ENCODE data around the gene LDLRAD3.
"Not testable (repeated sequence)": the region's sequence is repeated elsewhere in the genome, so short reads cannot be mapped to it uniquely, and the experiment has no call there.

Gene LDLRAD3, protein sequence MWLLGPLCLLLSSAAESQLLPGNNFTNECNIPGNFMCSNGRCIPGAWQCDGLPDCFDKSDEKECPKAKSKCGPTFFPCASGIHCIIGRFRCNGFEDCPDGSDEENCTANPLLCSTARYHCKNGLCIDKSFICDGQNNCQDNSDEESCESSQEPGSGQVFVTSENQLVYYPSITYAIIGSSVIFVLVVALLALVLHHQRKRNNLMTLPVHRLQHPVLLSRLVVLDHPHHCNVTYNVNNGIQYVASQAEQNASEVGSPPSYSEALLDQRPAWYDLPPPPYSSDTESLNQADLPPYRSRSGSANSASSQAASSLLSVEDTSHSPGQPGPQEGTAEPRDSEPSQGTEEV

DNA sequence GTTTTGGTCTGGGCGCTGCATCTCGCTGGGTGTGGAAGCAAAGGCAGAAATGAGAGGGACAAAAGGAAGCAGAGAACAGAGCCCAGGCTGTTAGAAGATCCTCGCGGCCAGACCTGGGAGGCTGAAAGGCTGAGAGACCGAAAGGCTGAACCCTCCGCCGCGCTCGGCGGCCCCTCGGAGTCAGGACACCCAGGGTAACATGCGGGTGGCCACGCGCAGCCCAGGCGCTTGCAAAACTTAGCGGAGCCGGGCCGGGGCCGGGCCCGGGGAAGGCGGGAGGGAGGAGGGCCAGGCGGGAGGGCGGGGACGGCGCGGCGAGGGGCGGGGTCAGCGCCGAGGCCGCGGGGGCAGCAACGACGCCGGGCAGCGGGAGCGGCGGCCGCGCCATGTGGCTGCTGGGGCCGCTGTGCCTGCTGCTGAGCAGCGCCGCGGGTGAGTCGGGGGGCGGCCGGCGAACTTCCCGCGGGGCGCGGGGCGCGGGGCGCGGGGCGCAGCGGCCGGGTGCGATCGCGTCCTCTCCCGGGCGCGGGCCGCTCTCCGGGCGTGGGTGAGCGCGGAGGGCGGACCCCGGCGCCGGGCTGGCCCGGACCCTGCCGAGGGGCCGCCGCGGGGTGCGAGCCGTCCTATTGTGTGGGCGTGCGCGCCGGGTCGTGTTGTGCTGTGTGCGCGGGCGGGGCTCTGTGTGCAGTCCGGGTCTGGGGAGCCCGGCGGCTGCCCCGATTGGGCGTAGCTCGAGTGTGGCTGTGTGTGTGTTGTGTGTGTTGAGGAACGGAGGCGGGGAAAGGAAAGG lies at the start of gene LDLRAD3:
TSS of gene LDLRAD3 (plus strand) at position 350 of the 790 bp plus-strand sequence. CDS start at position 387, 37 bp downstream.
- DNase-seq, result peak in 1 of 2 donors; percentile 22

- no peak for DNase-seq
Measured at GRCh38 chr11:35897019-35897418, 46.8 kb upstream of the LDLRAD3 start.

DNA sequence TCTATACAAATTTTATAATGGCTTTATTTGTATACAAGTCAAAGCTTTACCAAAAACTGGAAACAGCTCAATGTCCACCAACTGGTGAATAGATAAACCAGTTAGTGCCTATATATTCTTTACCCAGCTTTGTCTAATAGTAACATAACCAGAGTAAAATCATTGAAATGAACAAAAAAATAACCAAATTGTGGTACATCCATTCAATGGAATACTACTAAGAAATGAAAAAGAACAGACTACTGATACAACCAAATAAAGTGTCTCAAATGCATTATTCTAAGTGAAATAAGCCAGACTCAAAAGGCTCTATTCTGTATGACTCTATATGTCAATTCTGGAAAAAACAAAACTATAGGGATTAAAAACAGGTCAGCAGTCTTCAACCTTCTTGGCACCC lies 40.9 kb upstream of the LDLRAD3 start:
- no peak for DNase-seq

- DNase-seq, result no peak
Measured at GRCh38 chr11:35905646-35906276, 38.1 kb upstream of the LDLRAD3 start.

- no peak for DNase-seq
Measured at GRCh38 chr11:35906277-35906661, 37.6 kb upstream of the LDLRAD3 start.

- no peak for DNase-seq
Measured at GRCh38 chr11:35906681-35907080, 37.2 kb upstream of the LDLRAD3 start.

GRCh38 chr11:35907648-35908431 lies 36.0 kb upstream of the LDLRAD3 start:
- DNase-seq, result no peak

DNA sequence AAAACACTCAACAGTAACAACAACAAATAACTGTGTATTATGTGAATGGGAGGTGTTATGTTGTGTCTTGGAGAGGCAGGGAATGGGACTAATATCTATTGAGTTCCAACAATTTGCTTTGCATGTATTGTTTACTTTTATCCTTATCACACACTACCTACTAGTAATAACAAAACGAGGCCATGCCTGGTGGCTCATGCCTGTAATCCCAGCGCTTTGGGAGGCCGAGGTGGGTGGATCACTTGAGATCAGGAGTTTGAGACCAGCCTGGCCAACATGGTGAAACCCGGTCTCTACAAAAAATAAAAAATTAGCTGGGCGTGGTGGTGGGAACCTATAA lies 35.5 kb upstream of the LDLRAD3 start:
- DNase-seq, result not testable (repeated sequence)

DNA sequence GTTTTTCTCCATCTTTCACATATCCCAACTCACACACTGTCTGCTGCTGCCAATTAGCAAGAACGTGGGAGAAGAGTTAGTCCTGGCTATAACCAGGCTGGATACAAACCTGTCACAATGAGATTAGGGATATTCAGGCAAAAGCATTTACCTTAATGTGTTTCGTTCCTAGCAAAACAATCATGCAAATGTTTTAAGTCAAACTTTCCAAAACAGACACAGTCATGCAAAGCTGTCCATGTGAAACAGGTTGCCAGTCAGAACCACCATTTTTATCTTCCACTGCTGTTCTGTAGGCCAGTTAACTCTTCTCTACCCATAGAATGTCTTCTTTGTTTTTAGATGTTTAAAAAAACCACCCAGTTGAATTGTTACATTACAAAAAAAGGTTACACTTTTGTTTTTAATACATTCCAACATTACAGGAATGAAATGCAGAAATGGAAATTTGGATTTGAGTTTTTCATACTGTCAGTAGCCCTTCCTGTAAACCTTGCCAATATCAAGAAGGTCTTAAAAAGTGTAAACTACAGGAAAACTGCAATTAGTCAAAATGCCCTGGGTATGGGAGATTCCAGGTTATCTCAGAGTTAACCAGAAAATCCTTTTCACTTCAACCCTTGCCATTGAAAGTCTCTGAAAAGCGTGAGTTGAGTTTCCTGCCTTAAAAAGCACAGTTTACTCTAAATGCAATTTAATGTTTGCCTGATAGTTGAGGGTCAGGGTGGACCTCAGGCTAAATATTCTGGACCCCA lies 34.2 kb upstream of the LDLRAD3 start:
- DNase-seq, result no peak

GRCh38 chr11:35911013-35911412 lies 32.8 kb upstream of the LDLRAD3 start:
- DNase-seq, result no peak

DNA sequence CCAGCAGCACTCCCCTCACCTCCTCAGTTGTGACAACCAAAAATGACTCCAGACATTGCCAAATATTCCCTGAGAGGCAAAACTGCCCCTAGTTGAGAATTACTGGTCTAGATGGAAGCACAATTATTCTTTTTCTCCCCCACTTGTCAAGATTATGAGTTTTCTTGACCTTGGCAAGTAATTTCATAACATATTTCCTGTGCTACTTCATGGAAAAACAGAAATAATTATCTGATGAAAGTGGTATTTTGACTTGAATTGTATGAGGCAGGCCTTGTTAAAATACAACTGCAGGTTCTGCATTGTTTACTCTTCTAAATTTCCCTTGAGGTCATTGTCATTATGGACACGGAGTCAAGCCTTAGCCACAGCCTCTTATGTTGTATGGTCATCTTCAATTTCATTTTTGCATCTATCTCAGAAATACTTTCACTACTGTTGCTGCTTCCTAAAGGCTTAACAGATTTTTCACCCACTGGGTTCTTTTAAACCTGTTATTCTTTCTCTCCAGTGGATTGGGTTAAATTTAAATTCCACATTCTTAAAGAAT lies 32.2 kb upstream of the LDLRAD3 start:
- no peak for DNase-seq

GRCh38 chr11:35912436-35912835 lies 31.4 kb upstream of the LDLRAD3 start:
- DNase-seq, result not testable (repeated sequence)

DNA sequence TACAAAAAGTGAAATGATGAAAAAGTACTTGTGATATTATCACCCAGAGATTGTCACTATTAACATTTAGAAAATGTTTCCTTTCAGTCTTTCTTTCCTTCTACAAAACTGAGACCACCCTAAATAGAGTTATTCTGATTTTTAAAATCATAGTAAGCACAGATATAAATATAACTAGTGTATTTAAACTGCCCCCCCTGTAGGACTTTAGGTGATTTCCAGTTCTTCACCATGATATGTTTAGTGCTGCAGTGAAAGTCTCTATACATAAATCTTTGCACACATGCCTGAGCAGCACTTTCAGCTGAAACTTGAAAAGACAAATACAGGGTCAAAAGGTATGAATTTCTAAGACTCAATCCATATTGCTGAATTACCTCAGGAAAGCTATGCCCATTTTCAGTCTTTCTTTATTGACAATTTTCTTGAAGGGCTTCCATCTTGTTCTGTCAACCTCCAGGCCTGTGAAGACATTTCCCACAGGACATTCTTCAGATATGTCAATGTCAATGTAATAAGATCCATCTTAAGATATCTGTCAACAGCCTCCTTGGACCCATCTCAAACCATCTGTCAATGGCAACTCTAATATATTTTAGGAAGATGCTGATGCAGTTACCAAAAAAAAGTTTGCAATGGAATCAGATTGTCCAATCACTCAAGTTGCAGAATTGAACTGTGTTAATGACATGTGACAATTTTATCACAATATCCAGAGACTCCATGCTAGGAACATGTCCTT lies 30.8 kb upstream of the LDLRAD3 start:
- DNase-seq, result no peak

DNA sequence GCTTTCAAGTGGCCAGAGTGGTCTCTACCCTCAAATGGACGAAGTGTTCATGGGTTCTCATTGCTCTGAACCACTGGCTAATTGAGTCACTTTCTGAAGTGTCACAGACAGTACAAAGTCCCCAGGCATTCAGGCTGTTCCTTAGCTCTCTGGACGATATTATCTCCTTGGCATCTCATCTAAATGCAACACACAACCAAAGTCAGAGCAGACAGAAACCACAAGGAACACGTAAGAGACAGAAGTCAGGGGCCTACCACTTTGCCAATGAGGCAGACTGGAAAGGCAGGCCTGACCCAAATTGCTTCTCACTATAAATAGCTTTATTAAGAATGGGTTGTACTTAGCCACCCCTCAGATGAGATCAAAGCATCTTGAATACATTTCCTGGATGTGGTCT lies 29.0 kb upstream of the LDLRAD3 start:
- no peak for DNase-seq

DNA sequence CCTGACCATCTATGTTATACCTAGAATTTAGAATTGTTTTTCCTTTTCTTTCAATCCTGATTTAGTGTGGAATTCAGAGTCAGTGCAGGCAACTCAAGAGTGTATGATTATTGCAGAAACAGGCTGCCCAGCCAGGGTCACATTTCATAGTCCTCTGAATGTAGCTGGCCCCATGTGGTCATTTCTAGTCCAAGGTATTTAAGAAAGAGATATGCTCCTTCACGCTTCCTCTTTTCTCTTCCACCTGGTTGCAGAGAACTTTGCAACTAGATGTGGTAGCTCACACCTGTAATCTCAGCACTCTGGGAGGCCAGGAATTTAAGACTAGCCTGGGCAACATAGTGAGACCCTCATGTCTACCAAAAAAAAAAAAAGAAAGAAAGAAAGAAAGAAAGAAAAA lies 27.6 kb upstream of the LDLRAD3 start:
- no peak for DNase-seq

- no peak for DNase-seq
Measured at GRCh38 chr11:35917676-35918075, 26.2 kb upstream of the LDLRAD3 start.

GRCh38 chr11:35918716-35919115 lies 25.1 kb upstream of the LDLRAD3 start:
- no peak for DNase-seq

DNA sequence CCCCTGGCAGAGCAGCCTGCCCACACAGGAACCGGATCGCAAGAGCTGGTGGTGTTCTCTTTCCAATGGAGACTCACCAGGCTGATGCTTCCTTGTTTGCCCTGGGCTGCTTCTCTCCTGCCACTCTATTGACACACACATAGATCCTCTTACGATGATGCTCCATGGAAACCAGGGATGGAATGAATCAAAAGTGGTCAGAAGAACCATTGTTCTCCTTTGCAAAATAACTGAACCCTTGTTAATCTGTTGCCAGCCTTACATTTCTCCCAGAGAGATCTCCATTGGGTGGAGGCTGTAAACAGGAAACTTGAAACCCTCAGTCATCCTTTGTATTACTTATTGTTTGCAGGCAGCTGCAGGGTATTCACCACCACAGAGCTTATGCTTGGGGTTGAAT lies 24.6 kb upstream of the LDLRAD3 start:
- DNase-seq, result no peak

GRCh38 chr11:35923452-35923851 lies 20.4 kb upstream of the LDLRAD3 start:
- DNase-seq, result no peak

GRCh38 chr11:35924811-35925210 lies 19.1 kb upstream of the LDLRAD3 start:
- no peak for DNase-seq

GRCh38 chr11:35927104-35927503 lies 16.8 kb upstream of the LDLRAD3 start:
- DNase-seq, result no peak

All from activated CD4-positive, alpha-beta T cell treated with anti-CD3 and anti-CD28 coated beads for 4 hours (primary cell).